GM23338 (cell line): Measurements from ENCODE around the gene IQGAP1. TPM values are rescaled to one million over a fixed set of nuclear protein-coding genes. Genes with fewer than 3 reads are reported as not detected.

Experiments
- ATAC-seq: fragments of 200-7000 bp; cut with Tn5 transposase; 3 replicates; pipeline ENCODE4 v1.9.1; 2020
- DNase-seq: peaks from one replicate; pipeline ENCODE4 v3.0.0-alpha.2; 2015; ENCODE audit warnings: low spot score
- H2AFZ ChIP-seq: fragments of 200-600 bp; sonication (generic); 2 replicates; pipeline ENCODE4 v1.8.0; 2016; ENCODE audit warnings: antibody characterized with exemption, mild to moderate bottlenecking, moderate library complexity
- H3F3A ChIP-seq: fragments of 200-600 bp; sonication (generic); replicated peaks from 2 replicates; pipeline ENCODE4 v1.8.0; 2017; ENCODE audit warnings: antibody characterized with exemption, mixed run types, low read depth
- H3K27ac ChIP-seq: fragments of 200-600 bp; sonication (generic); 2 replicates; pipeline ENCODE4 v1.6.1; 2016; ENCODE audit warnings: low read depth
- H3K27me3 ChIP-seq: fragments of 200-600 bp; sonication (generic); 2 replicates; pipeline ENCODE4 v1.8.0; 2016; ENCODE audit warnings: mild to moderate bottlenecking, mixed run types, moderate library complexity; ENCODE audit not compliant: insufficient read depth
- H3K36me3 ChIP-seq: fragments of 200-600 bp; sonication (generic); 2 replicates; pipeline ENCODE4 v1.8.0; 2016; ENCODE audit warnings: mild to moderate bottlenecking; ENCODE audit not compliant: insufficient read depth
- H3K4me1 ChIP-seq: fragments of 200-600 bp; sonication (generic); 2 replicates; pipeline ENCODE4 v1.8.0; 2016; ENCODE audit warnings: mild to moderate bottlenecking, moderate library complexity; ENCODE audit not compliant: insufficient read depth
- H3K4me2 ChIP-seq: fragments of 200-600 bp; sonication (generic); 2 replicates; pipeline ENCODE4 v1.7.1; 2017; ENCODE audit warnings: mixed run types
- H3K4me3 ChIP-seq: fragments of 200-600 bp; sonication (generic); 2 replicates; pipeline ENCODE4 v1.6.1; 2016; ENCODE audit warnings: mixed run types
- H3K79me2 ChIP-seq: fragments of 200-600 bp; sonication (generic); replicated peaks from 2 replicates; pipeline ENCODE4 v1.8.0; 2017; ENCODE audit warnings: mild to moderate bottlenecking; ENCODE audit not compliant: insufficient read depth
- H3K9me2 ChIP-seq: fragments of 200-600 bp; sonication (generic); 2 replicates; pipeline ENCODE4 v1.8.0; 2017; ENCODE audit not compliant: insufficient read depth
- H4K20me1 ChIP-seq: fragments of 200-600 bp; sonication (generic); replicated peaks from 2 replicates; pipeline ENCODE4 v1.8.0; 2017; ENCODE audit warnings: mild to moderate bottlenecking; ENCODE audit not compliant: insufficient read depth
- H3K27ac Mint-ChIP-seq: 2 replicates; pipeline ENCODE4 v1.8.0; 2020; ENCODE audit warnings: inconsistent platforms, mild to moderate bottlenecking, moderate library complexity, mixed read lengths
- H3K27me3 Mint-ChIP-seq: 3 replicates; pipeline ENCODE4 v1.8.0; 2022; ENCODE audit warnings: low read depth, mild to moderate bottlenecking, moderate library complexity, mixed read lengths, inconsistent platforms; ENCODE audit not compliant: insufficient read depth, poor library complexity
- H3K36me3 Mint-ChIP-seq: 3 replicates; pipeline ENCODE4 v1.8.0; 2021; ENCODE audit warnings: low read depth, mild to moderate bottlenecking, inconsistent platforms, moderate library complexity, mixed read lengths
- H3K4me1 Mint-ChIP-seq: 3 replicates; pipeline ENCODE4 v1.8.0; 2020; ENCODE audit warnings: mild to moderate bottlenecking, inconsistent platforms, mixed read lengths
- H3K4me3 Mint-ChIP-seq: 3 replicates; pipeline ENCODE4 v1.8.0; 2021; ENCODE audit warnings: moderate library complexity, mild to moderate bottlenecking, inconsistent platforms, mixed read lengths
- H3K9me3 Mint-ChIP-seq: 3 replicates; pipeline ENCODE4 v1.8.0; 2020; ENCODE audit warnings: moderate library complexity, mild to moderate bottlenecking, inconsistent platforms, mixed read lengths
- CREB1 ChIP-seq: fragments of 250-450 bp; sonication (Bioruptor Pico); IDR thresholded peaks from 2 replicates; pipeline ENCODE4 v1.5.0; 2020; ENCODE audit warnings: low read depth, mild to moderate bottlenecking, moderate library complexity
- CTCF ChIP-seq, 2 experiments: fragments of 200-600 bp in 1 of 2; sonication (generic) in 1 of 2; conservative IDR thresholded peaks; 2 replicates each; pipeline versions ENCODE4 v1.5.1 to v1.6.1; 2016 to 2017; ENCODE audit warnings: antibody characterized with exemption in 2 of 2, low read depth in 2 of 2, mild to moderate bottlenecking in 2 of 2, moderate library complexity in 1 of 2
- ETS1 ChIP-seq: IDR thresholded peaks from 2 replicates; pipeline ENCODE4 v1.6.1; 2016; ENCODE audit warnings: antibody characterized with exemption
- EZH2 ChIP-seq: fragments of 200-600 bp; sonication (generic); IDR thresholded peaks from one replicate; pipeline ENCODE4 v1.8.0; 2017; ENCODE audit warnings: antibody characterized with exemption, mild to moderate bottlenecking, low read depth; ENCODE audit not compliant: unreplicated experiment
- EZH2phosphoT487 ChIP-seq: fragments of 200-600 bp; sonication (generic); IDR thresholded peaks from one replicate; pipeline ENCODE4 v1.8.1; 2018; ENCODE audit warnings: antibody characterized with exemption; ENCODE audit not compliant: unreplicated experiment
- JUNB ChIP-seq: IDR thresholded peaks from one replicate; pipeline ENCODE4 v1.6.1; 2016; ENCODE audit warnings: antibody characterized with exemption; ENCODE audit not compliant: unreplicated experiment
- NANOG ChIP-seq: IDR thresholded peaks from 2 replicates; pipeline ENCODE4 v1.6.1; 2016; ENCODE audit warnings: antibody characterized with exemption, borderline replicate concordance
- POLR2AphosphoS5 ChIP-seq: IDR thresholded peaks from 2 replicates; pipeline ENCODE4 v1.6.1; 2016; ENCODE audit warnings: antibody characterized with exemption, low read depth
- STAT1 ChIP-seq: IDR thresholded peaks from one replicate; pipeline ENCODE4 v1.6.1; 2016; ENCODE audit warnings: antibody characterized with exemption; ENCODE audit not compliant: unreplicated experiment
- ZNF114 ChIP-seq: fragments of 250-450 bp; sonication (Bioruptor Pico); IDR thresholded peaks from 2 replicates; pipeline ENCODE4 v1.5.0; 2020; ENCODE audit warnings: mild to moderate bottlenecking, moderate library complexity
- polyA plus RNA-seq: library from polyadenylated mRNA; unstranded; fragments of >200 nt; fragmentation: Nextera tagmentation; extraction: Ambion mirVana; gene quantifications from 2 replicates; pipeline ENCODE4 v1.2.1, GENCODE V29; 2016
- total RNA-seq: library from RNA; depleted of rRNA; stranded (reverse); fragments of >200 nt; shearing (Covaris generic); gene quantifications from 2 replicates; pipeline ENCODE4 v1.2.3, GENCODE V29; 2014

Gene IQGAP1
- total and polyA plus RNA-seq, 2 experiments from 2014 or later = 92.7 to 159 TPM

- Mint-ChIP-seq H3K27ac (no peak overlapping the region), H3K4me1 (peaks cover 2% of the 10 kb centered on the region; the same call in 1 of the 3 replicates), H3K27me3 (peaks cover 3% of the 10 kb centered on the region), H3K4me3 (no peak overlapping the region), H3K36me3 (peaks cover 19% of the 10 kb centered on the region; the same call in 2 of the 3 replicates), H3K9me3 (no peaks in the 10 kb centered on the region)
- Histone ChIP-seq H3K9me2 (no peaks in the 10 kb centered on the region), H4K20me1 (peaks cover 7% of the 10 kb centered on the region; the same call in 1 of the 2 replicates), H3K36me3 (peaks cover 8% of the 10 kb centered on the region; the same call in 1 of the 2 replicates), H3K27ac (no peak overlapping the region), H2AFZ (no peak overlapping the region), H3F3A (no peaks in the 10 kb centered on the region), H3K79me2 (0 out of 2 replicates have a peak, but pooled peaks cover 4% of the 10 kb centered on the region), H3K4me2 (no peak overlapping the region), H3K4me1 (no peaks in the 10 kb centered on the region), H3K27me3 (no peaks in the 10 kb centered on the region), H3K4me3 (no peak overlapping the region)
- no peak for ATAC-seq
- no peak for DNase-seq
- no peak for TF ChIP-seq EZH2phosphoT487
- TF ChIP-seq EZH2 = no peak
- no peak for TF ChIP-seq POLR2AphosphoS5
- TF ChIP-seq ETS1 = no peak
- no peak for TF ChIP-seq CREB1
- TF ChIP-seq ZNF114 (CRISPR knock-in tag) = no peak
- no peak for TF ChIP-seq NANOG
These were observed 47.8 kb downstream of the IQGAP1 start for GRCh38 chr15:90435652-90436337.

GRCh38 chr15:90436952-90437351 is 48.9 kb downstream of the IQGAP1 start:
- no peak overlapping the region for H3K27ac ChIP-seq
- no peak overlapping the region for H3K4me2 ChIP-seq
- H3K36me3 ChIP-seq = peaks cover 13% of the 10 kb centered on the region; the same call in 1 of the 2 replicates
- H3K4me1 ChIP-seq = no peaks in the 10 kb centered on the region
- Mint-ChIP-seq H3K4me1 (peaks cover 2% of the 10 kb centered on the region; the same call in 1 of the 3 replicates), H3K27ac (no peak overlapping the region), H3K4me3 (no peak overlapping the region), H3K36me3 (peaks cover 27% of the 10 kb centered on the region; the same call in 2 of the 3 replicates), H3K27me3 (peaks cover 3% of the 10 kb centered on the region), H3K9me3 (no peaks in the 10 kb centered on the region)
- no peaks in the 10 kb centered on the region for H3K27me3 ChIP-seq
- no peak overlapping the region for H2AFZ ChIP-seq
- 0 out of 2 replicates have a peak, but pooled peaks cover 4% of the 10 kb centered on the region for H3K79me2 ChIP-seq
- ATAC-seq = no peak
- TF ChIP-seq CTCF (conservative IDR thresholded peaks at IDR 0.05; ENCODE audit: low read depth in 2 of 2) (no peak), STAT1 (no peak), CREB1 (no peak), EZH2phosphoT487 (no peak), EZH2 (no peak), ZNF114 (CRISPR knock-in tag) (no peak), ETS1 (no peak), NANOG (no peak), JUNB (no peak)
- no peak overlapping the region for H3K4me3 ChIP-seq
- no peaks in the 10 kb centered on the region for H3F3A ChIP-seq
- H4K20me1 ChIP-seq = peaks cover 7% of the 10 kb centered on the region; the same call in 1 of the 2 replicates
- H3K9me2 ChIP-seq = no peaks in the 10 kb centered on the region
- DNase-seq = no peak
